ENCODE measurements around the gene TTLL11. TPM values are rescaled to one million over a fixed set of nuclear protein-coding genes. Genes with fewer than 3 reads are reported as not detected.

TTLL11 gene
- total RNA-seq, 1 experiment from 2014 or later: 1.5 TPM

DNA sequence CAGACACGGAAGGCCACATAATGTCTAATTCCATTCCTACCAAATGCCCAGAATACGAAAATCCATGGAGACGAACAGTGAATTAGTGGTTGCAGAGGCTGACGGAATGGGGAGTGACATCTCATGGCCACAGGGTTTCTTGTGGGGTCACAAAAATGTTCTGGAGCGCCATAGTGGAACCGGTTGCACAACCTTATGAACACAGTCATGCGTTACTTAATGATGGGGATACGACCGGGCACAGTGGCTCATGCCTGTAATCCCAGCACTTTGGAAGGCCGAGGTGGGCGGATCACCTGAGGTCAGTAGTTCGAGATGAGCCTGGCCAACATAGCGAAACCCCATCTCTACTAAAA, 26.0 kb upstream of the TTLL11 start:
- Histone ChIP-seq H3K4me2 (ENCODE audit: insufficient read depth, insufficient read length, low read length) (no peak overlapping the region), H2AFZ (ENCODE audit: low read length) (no peak overlapping the region), H3K23me2 (ENCODE audit: insufficient read length, low read depth, low read length, poor library complexity, severe bottlenecking) (no peaks in the 10 kb centered on the region), H2BK20ac (ENCODE audit: low read depth, low read length, poor library complexity, severe bottlenecking) (no peak overlapping the region), H2AK5ac (ENCODE audit: insufficient read length, low read length) (no peak overlapping the region), H4K8ac (replicated peaks; ENCODE audit: insufficient read length, low read depth, low read length) (no peak overlapping the region), H3K9me3 (ENCODE audit: control insufficient read depth, low read depth, low read length) (no peaks in the 10 kb centered on the region), H3K4ac (ENCODE audit: low read depth, low read length) (no peak overlapping the region), H2BK120ac (ENCODE audit: low read depth, low read length, poor library complexity, severe bottlenecking) (no peak overlapping the region), H4K20me1 (ENCODE audit: control insufficient read depth, insufficient read depth, insufficient read length) (no peaks in the 10 kb centered on the region), H3K18ac (ENCODE audit: insufficient read length, low read depth, low read length) (no peak overlapping the region), H3T11ph (ENCODE audit: low read length) (no peak overlapping the region), H2BK15ac (ENCODE audit: low read depth, low read length) (no peak overlapping the region), H3K9ac (ENCODE audit: extremely low read depth, insufficient read length, low read length) (no peak overlapping the region), H3K27me3 (ENCODE audit: insufficient read depth, low read length) (no peaks in the 10 kb centered on the region), H3K4me1 (ENCODE audit: insufficient read depth, low read length) (peaks cover 5% of the 10 kb centered on the region; the same call in 1 of the 2 replicates), H3K27ac (ENCODE audit: insufficient read length, low read depth, low read length) (no peak overlapping the region), H3K23ac (ENCODE audit: insufficient read length, low read depth, low read length) (no peak overlapping the region), H4K91ac (ENCODE audit: insufficient read length, low read depth, low read length) (no peak overlapping the region), H2BK12ac (ENCODE audit: insufficient read length, low read depth, low read length) (no peak overlapping the region), H3K14ac (ENCODE audit: insufficient read depth, low read length) (no peak overlapping the region), H3K56ac (ENCODE audit: insufficient read length, low read depth, low read length) (no peak overlapping the region), H2BK5ac (ENCODE audit: insufficient read length, low read length) (no peak overlapping the region), H3K79me1 (ENCODE audit: insufficient read depth, low read depth, low read length, poor library complexity, severe bottlenecking) (no peaks in the 10 kb centered on the region), H4K5ac (ENCODE audit: insufficient read length, low read depth, low read length) (no peak overlapping the region), H3K79me2 (ENCODE audit: insufficient read depth, low read length) (no peaks in the 10 kb centered on the region)
- Mint-ChIP-seq H3K4me1 (peaks cover 24% of the 10 kb centered on the region in 2 experiments), H3K27ac (peak overlapping the region in 1 of 3 experiments; percentile 45; a peak in 2 of 7 replicates), H3K9me3 (no peaks in the 10 kb centered on the region), H3K36me3 (ENCODE audit: insufficient read depth in 1 of 3, low read depth in 3 of 3) (no peaks in the 10 kb centered on the region), H3K4me3 (no peak overlapping the region), H3K27me3 (ENCODE audit: low read depth) (no peaks in the 10 kb centered on the region; the same call in 1 of the 2 replicates)
- no peak for DNase-seq
- no peak for TF ChIP-seq CTCF (conservative IDR thresholded peaks at IDR 0.05)
- no CpG with 5 or more reads among the region's 13 CpGs for WGBS (ENCODE audit: extremely low coverage, insufficient read length, low lambda C conversion rate)

Data from H9 (cell line).